AG09309 (cell line): ENCODE results near the gene COL7A1.

Experiments
- DNase-seq: peaks from one replicate; pipeline ENCODE4 v3.0.0-alpha.2; 2010; ENCODE audit warnings: low read depth
- H3K4me3 ChIP-seq: 2 replicates; pipeline ENCODE4 v1.5.1; 2011; ENCODE audit warnings: mild to moderate bottlenecking, low read depth, low read length, moderate library complexity; ENCODE audit not compliant: control insufficient read depth
- TF ChIP-seq, protein P1 (sequence below): IDR thresholded peaks from 2 replicates; pipeline ENCODE4 v1.5.1; 2011; ENCODE audit warnings: mild to moderate bottlenecking, low read depth, low read length, inconsistent platforms; ENCODE audit not compliant: insufficient read depth, control insufficient read depth; ENCODE audit errors: missing control alignments

Gene COL7A1

DNA sequence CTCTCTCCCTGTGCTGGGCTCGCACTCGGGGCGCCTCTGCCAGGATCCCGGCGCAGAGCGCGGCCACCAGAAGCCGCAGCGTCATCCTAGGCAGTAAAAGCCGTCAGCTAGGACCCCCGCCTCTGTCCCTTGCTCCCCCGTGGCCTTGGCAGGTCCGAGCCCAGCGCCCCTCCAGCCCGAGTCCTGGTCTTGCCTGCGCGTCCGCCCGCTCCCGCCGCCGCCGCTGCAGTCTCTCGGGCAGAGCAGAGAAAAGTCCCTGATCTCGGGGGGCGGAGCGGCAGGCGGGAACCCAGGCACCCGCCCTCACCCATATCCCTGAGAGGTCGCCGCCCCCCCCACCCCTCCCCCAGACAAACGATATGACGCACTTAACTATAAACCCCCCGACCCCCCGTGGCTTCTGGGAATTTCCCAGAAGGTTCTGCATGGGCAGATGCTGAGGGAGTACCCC, at the start of gene COL7A1:
TSS of gene COL7A1 (minus strand) at position 255 of the 451 bp plus-strand sequence. CDS start at position 85, 170 bp downstream.
- DNase-seq: no peak
- H3K4me3 ChIP-seq: peak within 1 kb of the TSS; percentile 62
- TF ChIP-seq, protein P1, sequence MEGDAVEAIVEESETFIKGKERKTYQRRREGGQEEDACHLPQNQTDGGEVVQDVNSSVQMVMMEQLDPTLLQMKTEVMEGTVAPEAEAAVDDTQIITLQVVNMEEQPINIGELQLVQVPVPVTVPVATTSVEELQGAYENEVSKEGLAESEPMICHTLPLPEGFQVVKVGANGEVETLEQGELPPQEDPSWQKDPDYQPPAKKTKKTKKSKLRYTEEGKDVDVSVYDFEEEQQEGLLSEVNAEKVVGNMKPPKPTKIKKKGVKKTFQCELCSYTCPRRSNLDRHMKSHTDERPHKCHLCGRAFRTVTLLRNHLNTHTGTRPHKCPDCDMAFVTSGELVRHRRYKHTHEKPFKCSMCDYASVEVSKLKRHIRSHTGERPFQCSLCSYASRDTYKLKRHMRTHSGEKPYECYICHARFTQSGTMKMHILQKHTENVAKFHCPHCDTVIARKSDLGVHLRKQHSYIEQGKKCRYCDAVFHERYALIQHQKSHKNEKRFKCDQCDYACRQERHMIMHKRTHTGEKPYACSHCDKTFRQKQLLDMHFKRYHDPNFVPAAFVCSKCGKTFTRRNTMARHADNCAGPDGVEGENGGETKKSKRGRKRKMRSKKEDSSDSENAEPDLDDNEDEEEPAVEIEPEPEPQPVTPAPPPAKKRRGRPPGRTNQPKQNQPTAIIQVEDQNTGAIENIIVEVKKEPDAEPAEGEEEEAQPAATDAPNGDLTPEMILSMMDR: no peak

GRCh38 chr3:48642605-48643004, 47.5 kb upstream of the COL7A1 start:
- TF ChIP-seq, protein P1: no peak
- no peak overlapping the region for H3K4me3 ChIP-seq

DNA sequence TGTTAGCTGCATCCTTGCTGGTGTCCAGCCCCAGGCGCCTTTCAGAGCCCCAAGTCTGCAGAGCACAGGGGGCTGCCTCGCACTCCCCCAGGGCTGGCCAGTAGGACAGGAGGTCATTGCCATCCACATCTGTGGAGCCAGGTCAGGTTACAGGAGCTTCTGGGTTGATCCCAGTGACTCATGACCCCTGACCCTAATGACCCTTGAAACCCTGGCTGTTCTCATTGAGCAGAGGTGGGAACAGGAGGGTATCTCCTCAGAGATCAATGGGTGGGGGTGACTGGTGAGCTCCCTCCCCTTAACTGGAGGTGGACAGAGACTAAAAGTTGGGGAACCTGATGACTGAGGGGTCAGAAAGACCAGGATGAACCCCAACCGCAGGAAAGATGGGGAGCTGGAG, 46.3 kb upstream of the COL7A1 start:
- TF ChIP-seq, protein P1: no peak
- no peak overlapping the region for H3K4me3 ChIP-seq
- no peak for DNase-seq

More at GRCh38 chr3:48642605-48643004, 47.5 kb upstream of the COL7A1 start:
- DNase-seq: no peak

DNA sequence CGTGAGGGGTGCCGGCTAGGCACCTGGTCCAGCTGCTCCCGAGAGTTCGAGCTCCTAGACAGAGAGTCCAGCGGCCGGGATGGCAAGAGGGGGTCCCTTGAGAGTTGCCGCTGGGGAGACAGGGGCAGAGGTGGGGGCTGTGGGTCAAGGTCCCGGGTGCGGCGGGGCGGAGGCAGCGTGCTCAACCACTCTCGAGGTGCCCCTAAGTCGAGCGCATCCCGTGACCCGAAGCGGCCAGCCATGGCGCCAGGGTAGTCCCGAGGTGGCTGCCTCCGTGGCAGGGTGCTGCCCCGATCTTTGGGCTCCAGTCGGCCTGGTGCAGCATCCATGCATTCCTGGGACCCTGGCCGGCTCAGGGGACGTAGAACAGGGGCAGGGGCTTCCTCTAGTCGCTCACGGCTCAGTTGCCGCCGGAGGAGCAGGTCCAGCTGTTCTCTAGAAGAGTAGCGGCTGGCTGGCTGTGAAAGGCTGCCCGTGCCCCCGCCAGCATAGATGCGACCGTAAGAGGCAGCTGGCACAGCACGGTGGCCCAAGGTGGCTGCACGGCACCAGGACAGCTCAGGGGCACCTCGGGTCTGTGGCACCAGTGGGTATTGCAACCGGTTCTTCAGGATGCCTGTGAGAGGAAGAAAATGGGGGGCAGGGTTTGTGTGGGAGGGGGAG, 44.9 kb upstream of the COL7A1 start:
- H3K4me3 ChIP-seq: no peak overlapping the region
- DNase-seq: no peak
- TF ChIP-seq, protein P1: no peak

DNA sequence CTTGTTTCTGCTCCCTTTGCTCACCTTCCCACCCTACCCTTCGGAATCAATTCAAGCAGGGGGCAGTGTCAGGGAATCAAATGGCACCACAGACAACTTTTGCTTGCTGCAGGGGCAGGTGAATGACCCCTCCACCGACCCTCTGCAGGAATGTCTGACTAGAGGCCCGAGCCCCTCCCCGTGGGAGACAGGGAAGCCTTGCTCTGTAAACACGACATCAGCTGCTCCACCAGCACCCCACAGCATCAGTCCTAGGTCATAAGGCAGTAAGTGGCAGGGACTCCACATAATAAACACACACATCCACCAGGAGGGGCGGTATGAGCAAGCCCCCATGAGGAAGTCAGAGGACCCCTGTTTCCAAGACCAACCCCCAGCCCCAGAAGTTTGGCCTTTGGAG, 42.2 kb upstream of the COL7A1 start:
- no peak overlapping the region for H3K4me3 ChIP-seq
- DNase-seq: no peak
- TF ChIP-seq, protein P1: no peak

DNA sequence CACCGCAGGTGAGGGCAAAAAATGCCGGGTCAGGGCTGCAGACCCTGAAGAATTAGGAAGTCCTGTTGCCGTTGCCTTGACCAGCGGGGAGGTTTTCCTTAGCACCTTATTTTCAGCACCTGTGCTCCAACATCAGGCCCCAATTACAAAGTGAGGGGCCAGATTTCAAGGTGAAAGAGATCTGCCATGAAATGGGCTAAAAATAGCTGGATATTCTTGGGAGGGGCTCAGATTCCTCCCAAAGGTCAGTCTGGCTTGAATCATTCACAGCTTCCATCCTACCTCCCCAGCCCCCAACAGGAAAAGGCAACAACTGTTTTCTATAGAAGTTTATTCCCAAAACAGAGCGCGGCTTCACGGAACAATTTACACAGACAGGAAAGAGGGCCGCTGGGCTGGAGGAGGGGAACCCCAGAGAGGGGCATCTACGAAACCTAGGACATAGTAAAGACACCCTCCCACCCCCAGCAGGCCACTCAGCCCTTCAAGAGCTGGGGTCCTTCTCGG, 41.1 kb upstream of the COL7A1 start:
- TF ChIP-seq, protein P1: no peak
- no peak for DNase-seq
- peak overlapping the region; percentile 92 for H3K4me3 ChIP-seq
